ENCODE results near the gene PRSS56. TPM values are rescaled to one million over a fixed set of nuclear protein-coding genes. Genes with fewer than 3 reads are reported as not detected.
A peak's percentile ranks its signal among the peaks of the same experiment; 100 is the strongest.

Gene PRSS56
- total and polyA plus RNA-seq, 2 of the 8 experiments (the other 6 are each of a cell fraction or from before 2014, with no cell fraction given) = 0.03 TPM; not detected in 1

GRCh38 chr2:232488721-232489300 lies 31.4 kb upstream of the PRSS56 start:
- Histone ChIP-seq H2AFZ (ENCODE audit: low read length) (no peak overlapping the region), H2AK5ac (ENCODE audit: low read depth, low read length) (0 out of 2 replicates have a peak overlapping the region, but pooled peaks have one; percentile 49), H4K5ac (ENCODE audit: insufficient read length, low read depth, low read length) (no peak overlapping the region), H3K9ac (replicated peaks in 1 of 4; ENCODE audit: extremely low read depth in 1 of 4, low read depth in 3 of 4, low read length in 3 of 4) (no peak overlapping the region), H3K18ac (ENCODE audit: extremely low read depth, low read length) (no peak overlapping the region; the same call in 1 of the 2 replicates), H3K4me2 (ENCODE audit: insufficient read depth in 1 of 2, low read depth in 2 of 2, low read length in 2 of 2) (peak overlapping the region; percentile 56 to 79; a peak in 3 of 4 replicates), H4K8ac (ENCODE audit: extremely low read depth, insufficient read depth, low read length) (no peak overlapping the region), H3K4me1 (replicated peaks in 1 of 4; ENCODE audit: control insufficient read depth in 3 of 4, insufficient read depth in 4 of 4, low read length in 3 of 4) (peaks cover 0 to 41% (median 23%) of the 10 kb centered on the region in 4 experiments; a peak in 6 of 7 replicates), H3K79me2 (ENCODE audit: control insufficient read depth in 1 of 2, insufficient read depth in 2 of 2, low read length in 2 of 2) (no peaks in the 10 kb centered on the region), H3K27me3 (replicated peaks in 1 of 4; ENCODE audit: control insufficient read depth in 3 of 4, extremely low read depth in 1 of 4, insufficient read depth in 3 of 4, low read length in 3 of 4) (peaks cover 35 to 56% (median 49%) of the 10 kb centered on the region in 4 experiments), H3K56ac (replicated peaks; ENCODE audit: insufficient read length, low read depth, low read length) (no peak overlapping the region), H3K4me3 (ENCODE audit: extremely low read depth in 1 of 4, insufficient read depth in 2 of 4, low read depth in 3 of 4, low read length in 4 of 4) (peak overlapping the region in 1 of 4 experiments; percentile 62; a peak in 1 of 8 replicates), H3K14ac (ENCODE audit: insufficient read length) (no peak overlapping the region), H2BK5ac (ENCODE audit: low read depth, low read length) (no peak overlapping the region), H3K36me3 (ENCODE audit: control insufficient read depth in 2 of 4, insufficient read depth in 4 of 4, low read length in 3 of 4) (peaks cover 0 to 11% (median 0%) of the 10 kb centered on the region in 4 experiments; a peak in 1 of 8 replicates), H4K20me1 (replicated peaks in 1 of 2; ENCODE audit: control insufficient read depth in 1 of 2, insufficient read depth in 2 of 2, low read length in 2 of 2) (peaks cover 4 to 8% of the 10 kb centered on the region in 2 experiments), H3K27ac (ENCODE audit: low read depth, low read length) (no peak overlapping the region), H2BK120ac (replicated peaks; ENCODE audit: low read depth, low read length) (no peak overlapping the region), H3K79me1 (ENCODE audit: low read depth, low read length) (no peaks in the 10 kb centered on the region), H3K4ac (replicated peaks; ENCODE audit: insufficient read length, low read depth, low read length) (no peak overlapping the region), H2BK15ac (ENCODE audit: low read length) (no peak overlapping the region), H2BK12ac (ENCODE audit: low read depth, low read length) (no peak overlapping the region), H3K9me3 (ENCODE audit: insufficient read depth in 2 of 2, low read depth in 1 of 2, low read length in 1 of 2) (no peaks in the 10 kb centered on the region; a peak in 1 of 4 replicates), H3K23ac (ENCODE audit: insufficient read length) (no peak overlapping the region), H2BK20ac (ENCODE audit: low read length) (0 out of 2 replicates have a peak overlapping the region, but pooled peaks have one; percentile 32), H4K91ac (replicated peaks; ENCODE audit: insufficient read length, low read length) (no peak overlapping the region), H3K23me2 (ENCODE audit: low read depth, low read length) (peaks cover 12% of the 10 kb centered on the region; the same call in 1 of the 2 replicates)
- no peak for FAIRE-seq
- WGBS, 2 experiments (ENCODE audit: extremely low coverage in 1 of 2, insufficient coverage in 1 of 2, insufficient read length in 1 of 2, insufficient replicate concordance in 2 of 2, low coverage in 1 of 2, low lambda C conversion rate in 2 of 2, missing lambda C conversion rate in 1 of 2) = 73% methylated on average over 5 of the region's 5 CpGs; no CpG with 5 or more reads in 1 of the 2 experiments
- no peak for DNase-seq (ENCODE audit: low read depth in 1 of 2, low spot score in 2 of 2)
- ChIA-PET CTCF (ENCODE audit: partially characterized antibody) (interaction anchor here (1.0 to 3.6 kb wide), 6 partner anchors 10 to 44 kb away, joined by 3 to 32 read pairs (median 4); partner anchors contain the start of gene PRSS56), POLR2A (ENCODE audit: partially characterized antibody) (interaction anchor here (0.6 to 1.6 kb wide), 6 partner anchors 15 to 102 kb away, joined by 3 to 5 read pairs (median 4); no protein-coding TSS in a partner anchor)
- no peak for TF ChIP-seq TEAD4 (IDR thresholded peaks at IDR 0.05; ENCODE audit: low read depth, low read length)
- TF ChIP-seq SRF (IDR thresholded peaks at IDR 0.05; ENCODE audit: low read depth, low read length) = no peak
- no peak for TF ChIP-seq POLR2AphosphoS5 (IDR thresholded peaks at IDR 0.05; ENCODE audit: low read depth, low read length)
- TF ChIP-seq YY1 (IDR thresholded peaks at IDR 0.05; ENCODE audit: low read depth, low read length) = no peak
- no peak for TF ChIP-seq SP4 (IDR thresholded peaks at IDR 0.05; ENCODE audit: low read length)
- TF ChIP-seq POLR2A (IDR thresholded peaks at IDR 0.05; ENCODE audit: control extremely low read depth in 1 of 2, low read depth in 2 of 2, low read length in 2 of 2) = no peak
- no peak for TF ChIP-seq CBX5 (IDR thresholded peaks at IDR 0.05; ENCODE audit: low read depth, low read length)
- TF ChIP-seq NRF1 (IDR thresholded peaks at IDR 0.05; ENCODE audit: low read depth, low read length) = no peak
- no peak for TF ChIP-seq BRCA1 (IDR thresholded peaks at IDR 0.05; ENCODE audit: low read depth, low read length)
- TF ChIP-seq BCL11A (IDR thresholded peaks at IDR 0.05; ENCODE audit: low read depth in 2 of 2, low read length in 2 of 2) = no peak
- TF ChIP-seq CEBPB (IDR thresholded peaks at IDR 0.05; ENCODE audit: low read depth, low read length) = no peak
- TF ChIP-seq HDAC6 (IDR thresholded peaks at IDR 0.05; ENCODE audit: low read depth, low read length) = no peak
- no peak for TF ChIP-seq RNF2 (IDR thresholded peaks at IDR 0.05; ENCODE audit: borderline replicate concordance, low read depth, low read length, missing control alignments, poor library complexity, severe bottlenecking)

Data from H1 (cell line).